Breast epithelium (tissue), 4 donors: ENCODE results near the gene AGRN. TPM values are rescaled to one million over a fixed set of nuclear protein-coding genes. Genes with fewer than 3 reads are reported as not detected.

Experiments
- DNase-seq, 2 donors: peaks; one replicate each; pipeline ENCODE4 v3.0.0-alpha.2; 2019; ENCODE audit warnings: low spot score in 2 of 2
- H3K27ac ChIP-seq, 2 donors: fragments of 200-600 bp; sonication (generic) in 1 of 2; one replicate each; pipeline ENCODE4 v1.5.1; 2016 to 2019; ENCODE audit warnings: mild to moderate bottlenecking in 1 of 2
- H3K27me3 ChIP-seq, 2 donors: fragments of 200-600 bp; sonication (generic) in 1 of 2; one replicate each; pipeline versions ENCODE4 v1.5.1 to v1.6.0; 2017 to 2019; ENCODE audit warnings: control low read depth in 1 of 2, mild to moderate bottlenecking in 1 of 2
- H3K36me3 ChIP-seq: fragments of 200-600 bp; one replicate; pipeline ENCODE4 v1.5.1; 2019
- H3K4me1 ChIP-seq, 2 donors: fragments of 200-600 bp; sonication (generic); one replicate each; pipeline ENCODE4 v1.5.1; 2016 to 2019; ENCODE audit warnings: control low read depth in 1 of 2
- H3K4me3 ChIP-seq, 3 donors: fragments of 200-600 bp; sonication (generic); 1 replicate in 2 of 3; 2 replicates in 1 of 3; pipeline ENCODE4 v1.5.1; 2016 to 2019; ENCODE audit warnings: mild to moderate bottlenecking in 3 of 3, moderate library complexity in 2 of 3
- H3K9me3 ChIP-seq, 2 donors: fragments of 200-600 bp; sonication (generic) in 1 of 2; one replicate each; pipeline ENCODE4 v1.5.1; 2016 to 2019; ENCODE audit warnings: control low read depth in 1 of 2
- POLR2A ChIP-seq: fragments of 450-650 bp; IDR thresholded peaks from one replicate; pipeline ENCODE4 v1.6.1; 2016; ENCODE audit warnings: antibody characterized with exemption, mild to moderate bottlenecking, moderate library complexity
- POLR2AphosphoS5 ChIP-seq, 3 donors: sonication (generic); formaldehyde crosslinking; IDR thresholded peaks; one replicate each; pipeline ENCODE4 v1.6.1; 2017; ENCODE audit warnings: antibody characterized with exemption in 3 of 3
- intact Hi-C: fragments of 100-400 bp; cut with DNase I; formaldehyde crosslinking; loops from one replicate; pipeline ENCODE4 v1.15.1; 2023; ENCODE audit warnings: low total_unique reads
- total RNA-seq, 3 donors: library from RNA; depleted of rRNA; stranded (reverse); fragments of >200 nt; gene quantifications; one replicate each; pipeline ENCODE4 v1.1.0, GENCODE V29; 2016
- TF ChIP-seq, protein P1 (sequence below), 3 donors: fragments of 450-650 bp; IDR thresholded peaks; one replicate each; pipeline ENCODE4 v1.5.1; 2016 to 2017; ENCODE audit warnings: antibody characterized with exemption in 3 of 3, mild to moderate bottlenecking in 3 of 3, moderate library complexity in 3 of 3

The AGRN gene
- total RNA-seq, 3 donors from 2014 or later, result 9.1 to 37.0 (median 30.5) TPM

DNA sequence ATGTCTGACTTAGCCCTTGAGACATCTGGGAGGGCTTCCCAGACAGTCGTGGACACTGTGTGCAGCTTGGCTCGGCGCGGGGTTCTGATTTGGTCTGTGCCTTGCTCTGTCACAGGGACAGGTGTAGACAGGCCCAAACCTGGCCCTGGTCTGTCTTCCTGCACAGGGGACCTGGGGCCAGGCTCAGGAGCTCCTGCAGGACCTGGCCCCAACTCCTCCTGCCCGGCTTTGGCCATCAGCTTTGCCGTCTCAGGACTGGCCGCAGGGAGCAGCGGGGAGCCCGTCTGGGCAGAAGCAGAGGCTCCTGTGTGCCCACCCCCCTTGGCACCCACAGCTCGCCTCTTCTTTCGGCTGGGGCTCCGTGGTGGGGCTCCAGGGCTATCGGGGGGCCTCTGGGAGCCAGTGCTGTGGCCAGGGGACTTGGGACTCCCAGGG lies 39.8 kb upstream of the AGRN start:
- no peak for DNase-seq
- intact Hi-C loops, result no loop called here
- H3K36me3 ChIP-seq, result no peaks in the 10 kb centered on the region
- peaks cover 0 to 3% of the 10 kb centered on the region in 2 donors for H3K4me1 ChIP-seq
- H3K4me3 ChIP-seq, result no peak overlapping the region
- H3K27ac ChIP-seq, result no peak overlapping the region
- H3K9me3 ChIP-seq, result no peaks in the 10 kb centered on the region
- peaks cover 0 to 18% of the 10 kb centered on the region in 2 donors for H3K27me3 ChIP-seq
- TF ChIP-seq, protein P1, sequence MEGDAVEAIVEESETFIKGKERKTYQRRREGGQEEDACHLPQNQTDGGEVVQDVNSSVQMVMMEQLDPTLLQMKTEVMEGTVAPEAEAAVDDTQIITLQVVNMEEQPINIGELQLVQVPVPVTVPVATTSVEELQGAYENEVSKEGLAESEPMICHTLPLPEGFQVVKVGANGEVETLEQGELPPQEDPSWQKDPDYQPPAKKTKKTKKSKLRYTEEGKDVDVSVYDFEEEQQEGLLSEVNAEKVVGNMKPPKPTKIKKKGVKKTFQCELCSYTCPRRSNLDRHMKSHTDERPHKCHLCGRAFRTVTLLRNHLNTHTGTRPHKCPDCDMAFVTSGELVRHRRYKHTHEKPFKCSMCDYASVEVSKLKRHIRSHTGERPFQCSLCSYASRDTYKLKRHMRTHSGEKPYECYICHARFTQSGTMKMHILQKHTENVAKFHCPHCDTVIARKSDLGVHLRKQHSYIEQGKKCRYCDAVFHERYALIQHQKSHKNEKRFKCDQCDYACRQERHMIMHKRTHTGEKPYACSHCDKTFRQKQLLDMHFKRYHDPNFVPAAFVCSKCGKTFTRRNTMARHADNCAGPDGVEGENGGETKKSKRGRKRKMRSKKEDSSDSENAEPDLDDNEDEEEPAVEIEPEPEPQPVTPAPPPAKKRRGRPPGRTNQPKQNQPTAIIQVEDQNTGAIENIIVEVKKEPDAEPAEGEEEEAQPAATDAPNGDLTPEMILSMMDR (IDR thresholded peaks at IDR 0.05), result no peak
- no peak for TF ChIP-seq POLR2AphosphoS5 (IDR thresholded peaks at IDR 0.05)
- TF ChIP-seq POLR2A, result no peak

DNA sequence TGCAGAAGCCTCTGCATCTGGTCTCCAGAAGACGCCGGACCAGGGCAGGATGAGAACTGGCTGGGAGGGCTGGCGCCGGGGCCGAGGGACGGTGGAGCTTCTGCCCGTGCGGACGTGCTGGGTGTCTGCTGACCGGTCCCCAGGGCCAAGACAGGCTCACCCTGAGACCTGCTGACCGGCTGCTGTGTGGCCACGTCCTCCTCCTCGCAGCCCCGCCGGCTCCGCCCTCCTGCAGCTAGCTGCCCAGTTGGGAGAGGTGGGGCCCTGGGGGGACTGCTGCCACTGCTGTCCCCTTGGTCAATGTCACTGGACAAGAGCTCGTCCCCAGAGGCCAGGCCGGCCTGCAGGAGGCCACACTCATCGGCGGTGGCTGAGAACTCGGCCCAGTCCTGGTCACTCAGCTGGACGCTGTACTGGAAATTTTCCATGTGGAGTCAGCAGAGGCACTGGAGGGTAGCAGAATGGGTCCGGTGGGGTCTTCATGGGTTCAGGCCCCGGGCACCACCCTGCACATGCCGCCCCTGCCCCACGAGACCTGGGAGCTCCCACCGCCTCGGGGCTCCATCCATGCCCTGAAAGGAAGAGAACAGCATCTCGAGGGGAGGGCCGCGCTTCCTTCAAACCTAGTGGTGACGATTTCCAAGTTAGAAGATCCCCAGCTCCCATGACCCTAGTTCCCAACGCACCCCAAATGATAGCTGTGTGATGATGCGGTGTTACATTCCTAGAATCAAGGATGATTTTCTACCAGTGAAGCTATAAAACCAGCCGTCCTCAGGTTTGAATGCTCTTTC lies 39.1 kb upstream of the AGRN start:
- peaks cover 0 to 18% of the 10 kb centered on the region in 2 donors for H3K27me3 ChIP-seq
- TF ChIP-seq POLR2AphosphoS5 (IDR thresholded peaks at IDR 0.05) (no peak), POLR2A (no peak)
- TF ChIP-seq, protein P1 (IDR thresholded peaks at IDR 0.05), result no peak
- no peak overlapping the region for H3K4me3 ChIP-seq
- H3K4me1 ChIP-seq, result no peaks in the 10 kb centered on the region
- no peak overlapping the region for H3K27ac ChIP-seq
- no peaks in the 10 kb centered on the region for H3K9me3 ChIP-seq
- intact Hi-C loops, result no loop called here
- DNase-seq, result no peak
- no peaks in the 10 kb centered on the region for H3K36me3 ChIP-seq

DNA sequence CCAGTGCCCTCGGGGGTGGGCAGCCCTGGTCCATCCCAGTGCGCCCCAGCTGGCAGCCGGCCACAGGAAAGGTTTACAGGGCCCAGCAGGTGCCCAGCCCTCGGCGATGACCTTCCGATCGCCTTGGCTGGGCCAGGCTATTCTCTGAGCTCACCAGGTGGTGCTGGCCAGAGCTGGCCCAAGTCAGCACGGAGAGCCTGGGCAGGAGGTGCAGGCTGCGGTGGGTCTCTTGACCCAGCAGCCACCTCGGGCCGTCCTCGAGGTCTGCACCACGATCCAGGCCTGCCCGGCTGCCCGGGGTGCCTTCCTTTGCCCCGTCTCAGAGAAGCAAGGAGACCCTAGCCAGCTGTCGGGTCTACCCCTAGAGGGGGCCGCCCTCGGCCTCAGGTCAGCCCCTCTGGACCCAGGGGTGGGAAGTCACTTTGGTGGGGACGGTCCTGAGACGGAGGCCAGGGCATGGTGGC lies 38.4 kb upstream of the AGRN start:
- peaks cover 0 to 18% of the 10 kb centered on the region in 2 donors for H3K27me3 ChIP-seq
- intact Hi-C loops, result no loop called here

DNA sequence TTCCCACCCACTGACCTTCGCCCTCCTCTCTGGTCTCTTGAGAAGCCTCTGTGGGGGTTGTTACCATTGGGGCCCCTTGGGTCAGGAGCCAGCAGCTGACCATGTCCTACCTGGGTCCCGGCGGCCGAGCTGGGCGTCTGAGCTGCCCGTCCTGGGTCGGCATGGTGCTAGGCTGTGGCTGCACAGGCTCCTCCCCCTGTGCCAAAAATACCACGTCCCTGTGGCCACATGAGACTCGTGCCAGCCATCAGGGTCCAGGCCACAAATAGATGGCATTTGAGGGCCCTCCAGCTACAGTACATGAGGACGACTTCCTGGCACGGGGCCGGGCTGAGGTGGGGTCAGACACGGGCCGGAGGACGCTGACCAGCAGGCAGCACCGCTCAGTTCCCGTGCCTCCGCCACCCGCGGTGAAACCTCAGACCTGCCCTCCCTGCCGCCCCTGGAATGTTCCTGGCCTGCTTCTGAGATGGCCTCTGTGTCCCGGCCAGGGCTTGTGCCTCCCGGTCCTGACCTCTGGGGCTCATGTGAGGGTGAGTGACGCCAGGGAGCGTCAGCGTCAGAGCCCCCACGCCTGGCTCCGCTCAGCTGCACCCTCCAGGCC lies 37.9 kb upstream of the AGRN start, which contains the start of gene PERM1:
Gene PERM1 (minus strand): TSS at position 139 of the 604 bp plus-strand sequence. CDS start 1,064 bp downstream, outside the sequence.
- no peaks in the 10 kb centered on the region for H3K4me1 ChIP-seq
- no peak within 1 kb of the TSS for H3K4me3 ChIP-seq
- DNase-seq, result no peak
- H3K36me3 ChIP-seq, result no peaks in the 10 kb centered on the region
- intact Hi-C loops, result no loop called here
- H3K9me3 ChIP-seq, result no peaks in the 10 kb centered on the region
- no peak within 1 kb of the TSS for H3K27ac ChIP-seq
- peaks cover 0 to 18% of the 10 kb centered on the region in 2 donors for H3K27me3 ChIP-seq
- TF ChIP-seq POLR2A (no peak), POLR2AphosphoS5 (IDR thresholded peaks at IDR 0.05) (no peak)
- TF ChIP-seq, protein P1 (IDR thresholded peaks at IDR 0.05), result no peak

More for the DNA sequence above, 38.4 kb upstream of the AGRN start:
- TF ChIP-seq, protein P1 (IDR thresholded peaks at IDR 0.05), result no peak
- TF ChIP-seq POLR2AphosphoS5 (IDR thresholded peaks at IDR 0.05) (no peak), POLR2A (no peak)
- no peak overlapping the region for H3K4me3 ChIP-seq
- H3K27ac ChIP-seq, result no peak overlapping the region
- DNase-seq, result no peak
- H3K4me1 ChIP-seq, result no peaks in the 10 kb centered on the region
- no peaks in the 10 kb centered on the region for H3K9me3 ChIP-seq
- no peaks in the 10 kb centered on the region for H3K36me3 ChIP-seq
